CD14-positive monocyte (primary cell): ENCODE measurements around the gene HEMK1. TPM values are rescaled to one million over a fixed set of nuclear protein-coding genes. Genes with fewer than 3 reads are reported as not detected.

Experiments used
- DNase-seq, 3 donors: peaks; one replicate each; pipeline ENCODE4 v3.0.0-alpha.2; 2011 to 2022
- H2AFZ ChIP-seq: 2 replicates; pipeline ENCODE4 v1.6.0; 2012; ENCODE audit warnings: mild to moderate bottlenecking, low read depth, low read length, inconsistent platforms; ENCODE audit not compliant: insufficient read depth, poor library complexity, severe bottlenecking
- H3K27ac ChIP-seq, 2 donors: 1 replicate in 1 of 2; 2 replicates in 1 of 2; pipeline ENCODE4 v1.5.1; 2012 to 2013; ENCODE audit warnings: low read length in 2 of 2, control low read depth in 1 of 2, inconsistent platforms in 1 of 2, low read depth in 1 of 2, mild to moderate bottlenecking in 1 of 2
- H3K27me3 ChIP-seq, 2 donors: one replicate each; pipeline versions ENCODE4 v1.6.0 to v1.6.1; 2011 to 2013; ENCODE audit warnings: low read length in 2 of 2; ENCODE audit not compliant: control insufficient read depth in 2 of 2, insufficient read depth in 2 of 2
- H3K36me3 ChIP-seq, 2 donors: replicated peaks in 1 of 2; 1 replicate in 1 of 2; 2 replicates in 1 of 2; pipeline versions ENCODE4 v1.5.1 to v1.6.1; 2012 to 2013; ENCODE audit warnings: low read length in 2 of 2, control low read depth in 1 of 2, inconsistent platforms in 1 of 2, mild to moderate bottlenecking in 1 of 2; ENCODE audit not compliant: insufficient read depth in 2 of 2, control insufficient read depth in 1 of 2
- H3K4me1 ChIP-seq, 2 donors: 1 replicate in 1 of 2; 2 replicates in 1 of 2; pipeline versions ENCODE4 v1.5.1 to v1.6.1; 2012 to 2013; ENCODE audit warnings: low read length in 2 of 2, control low read depth in 1 of 2, inconsistent platforms in 1 of 2, mild to moderate bottlenecking in 1 of 2, moderate library complexity in 1 of 2; ENCODE audit not compliant: insufficient read depth in 2 of 2, control insufficient read depth in 1 of 2
- H3K4me2 ChIP-seq: replicated peaks from 2 replicates; pipeline ENCODE3; 2012; ENCODE audit warnings: low read length, moderate library complexity, mild to moderate bottlenecking; ENCODE audit not compliant: poor library complexity, severe bottlenecking; ENCODE audit errors: extremely low read depth
- H3K4me3 ChIP-seq, 3 experiments: fragments of 200-600 bp in 1 of 3; sonication (generic) in 1 of 3; replicated peaks in 1 of 3; 1 replicate in 2 of 3; 2 replicates in 1 of 3; pipeline ENCODE4 v1.5.1; 2011 to 2013; ENCODE audit warnings: low read length in 3 of 3, mild to moderate bottlenecking in 3 of 3, control low read depth in 2 of 3, low read depth in 2 of 3, inconsistent platforms in 1 of 3, moderate library complexity in 1 of 3
- H3K79me2 ChIP-seq: 2 replicates; pipeline ENCODE4 v1.6.0; 2012; ENCODE audit warnings: mild to moderate bottlenecking, control low read depth, inconsistent platforms, low read length, moderate library complexity; ENCODE audit not compliant: insufficient read depth
- H3K9ac ChIP-seq: 2 replicates; pipeline ENCODE4 v1.6.0; 2017; ENCODE audit warnings: low read length, mild to moderate bottlenecking; ENCODE audit not compliant: insufficient read depth, poor library complexity, severe bottlenecking
- H3K9me3 ChIP-seq, 2 donors: replicated peaks in 1 of 2; 1 replicate in 1 of 2; 2 replicates in 1 of 2; pipeline versions ENCODE4 v1.5.1 to v1.6.1; 2012 to 2013; ENCODE audit warnings: low read length in 2 of 2, control low read depth in 1 of 2; ENCODE audit not compliant: control insufficient read depth in 1 of 2, insufficient read depth in 1 of 2
- H4K20me1 ChIP-seq: 2 replicates; pipeline ENCODE4 v1.6.0; 2012; ENCODE audit warnings: mild to moderate bottlenecking, low read length, control low read depth, moderate library complexity; ENCODE audit not compliant: insufficient read depth
- H3K27ac Mint-ChIP-seq, 7 donors: one replicate each; pipeline ENCODE4 v1.8.0; 2020; ENCODE audit warnings: mild to moderate bottlenecking in 7 of 7, mixed read lengths in 7 of 7, moderate library complexity in 6 of 7, inconsistent platforms in 2 of 7
- H3K27me3 Mint-ChIP-seq, 3 donors: one replicate each; pipeline ENCODE4 v1.8.0; 2021 to 2022; ENCODE audit warnings: low read depth in 3 of 3, mild to moderate bottlenecking in 3 of 3, mixed read lengths in 3 of 3, moderate library complexity in 3 of 3, inconsistent platforms in 1 of 3
- H3K36me3 Mint-ChIP-seq, 2 donors: one replicate each; pipeline ENCODE4 v1.8.0; 2020; ENCODE audit warnings: mixed read lengths in 2 of 2, inconsistent platforms in 1 of 2, mild to moderate bottlenecking in 1 of 2
- H3K4me1 Mint-ChIP-seq: one replicate; pipeline ENCODE4 v1.8.0; 2020; ENCODE audit warnings: mild to moderate bottlenecking, mixed read lengths
- H3K4me3 Mint-ChIP-seq, 2 donors: one replicate each; pipeline ENCODE4 v1.8.0; 2020; ENCODE audit warnings: mild to moderate bottlenecking in 2 of 2, mixed read lengths in 2 of 2, moderate library complexity in 1 of 2
- H3K9me3 Mint-ChIP-seq, 7 donors: one replicate each; pipeline ENCODE4 v1.8.0; 2020 to 2022; ENCODE audit warnings: mixed read lengths in 7 of 7, mild to moderate bottlenecking in 6 of 7, moderate library complexity in 6 of 7, inconsistent platforms in 2 of 7
- CTCF ChIP-seq: fragments of 200-600 bp; IDR thresholded peaks from one replicate; pipeline ENCODE4 v1.8.0; 2022; ENCODE audit warnings: antibody characterized with exemption, mild to moderate bottlenecking
- WGBS: methylation state at CpG from one replicate; pipeline ENCODE4 v1.1.5; 2013; ENCODE audit warnings: missing lambda C conversion rate; ENCODE audit not compliant: insufficient coverage; 5-methylcytosine and 5-hydroxymethylcytosine counted together
- intact Hi-C, 2 donors: fragments of 100-400 bp; cut with micrococcal nuclease; formaldehyde crosslinking; loops; one replicate each; pipeline versions ENCODE4 v1.15.0 to v1.15.1; 2023
- polyA plus RNA-seq, 3 donors: library from polyadenylated mRNA; depleted of rRNA in 1 of 3; unstranded in 2 of 3; stranded (reverse) in 1 of 3; fragments of 300-500 nt in 2 of 3; fragments of >200 nt in 1 of 3; fragmentation: Illumina TruSeq in 2 of 3; gene quantifications; 1 replicate in 2 of 3; 2 replicates in 1 of 3; pipeline ENCODE4 v1.2.3, GENCODE V29; 2012 to 2021

Gene HEMK1
- polyA plus RNA-seq, 3 donors, result 10.1 to 14.0 (median 12.1) TPM

GRCh38 chr3:50592568-50592967 is 23.2 kb downstream of the HEMK1 start:
- peak overlapping the region; percentile 64 for H2AFZ ChIP-seq
- no peaks in the 10 kb centered on the region for H4K20me1 ChIP-seq
- peak; percentile 46 to 60 (median 57) for DNase-seq
- peak overlapping the region in 1 of 3 experiments; percentile 60 for H3K4me3 ChIP-seq
- H3K27me3 ChIP-seq, result no peaks in the 10 kb centered on the region
- H3K9me3 ChIP-seq, result no peaks in the 10 kb centered on the region
- peak overlapping the region; percentile 97 to 100 for H3K27ac ChIP-seq
- Mint-ChIP-seq H3K27me3 (peaks cover 0 to 2% (median 0%) of the 10 kb centered on the region in 3 donors), H3K9me3 (no peaks in the 10 kb centered on the region), H3K36me3 (peaks cover 1 to 4% of the 10 kb centered on the region in 2 donors), H3K4me3 (peak overlapping the region in 1 of 2 donors; percentile 84), H3K4me1 (peaks cover 60% of the 10 kb centered on the region), H3K27ac (peak overlapping the region; percentile 96 to 99 (median 98))
- 20% methylated on average over 1 of the region's 5 CpGs for WGBS
- no peaks in the 10 kb centered on the region for H3K36me3 ChIP-seq
- H3K79me2 ChIP-seq, result no peaks in the 10 kb centered on the region
- TF ChIP-seq CTCF, result no peak
- H3K4me1 ChIP-seq, result peaks cover 54 to 63% of the 10 kb centered on the region in 2 donors
- H3K9ac ChIP-seq, result peak overlapping the region; percentile 55
- intact Hi-C loops, result loop anchor here in 1 of 2 donors (2.0 kb wide), 1 partner anchor 16 kb away; no protein-coding TSS in a partner anchor
- peak overlapping the region; percentile 59 for H3K4me2 ChIP-seq

- peaks cover 52% of the 10 kb centered on the region for H3K4me1 Mint-ChIP-seq
- H3K36me3 Mint-ChIP-seq, result peaks cover 0 to 1% of the 10 kb centered on the region in 2 donors
Measured at GRCh38 chr3:50594253-50594785, 25.0 kb downstream of the HEMK1 start.

More at GRCh38 chr3:50594253-50594785, 25.0 kb downstream of the HEMK1 start:
- TF ChIP-seq CTCF, result no peak
- WGBS, result 43% methylated on average over 2 of the region's 2 CpGs
- H3K9me3 ChIP-seq, result no peaks in the 10 kb centered on the region
- H2AFZ ChIP-seq, result no peak overlapping the region
- H3K4me3 Mint-ChIP-seq, result no peak overlapping the region
- DNase-seq, result no peak
- H3K4me3 ChIP-seq, result no peak overlapping the region
- H3K9me3 Mint-ChIP-seq, result no peaks in the 10 kb centered on the region
- no peak overlapping the region for H3K9ac ChIP-seq
- H3K4me2 ChIP-seq, result no peak overlapping the region
- peaks cover 43 to 54% of the 10 kb centered on the region in 2 donors for H3K4me1 ChIP-seq
- H3K27me3 Mint-ChIP-seq, result peaks cover 0 to 2% (median 0%) of the 10 kb centered on the region in 3 donors
- no peak overlapping the region for H3K27ac ChIP-seq
- peak overlapping the region in 1 of 7 donors; percentile 99 for H3K27ac Mint-ChIP-seq
- intact Hi-C loops, result no loop called here
- H3K36me3 ChIP-seq, result no peaks in the 10 kb centered on the region
- H4K20me1 ChIP-seq, result no peaks in the 10 kb centered on the region
- no peaks in the 10 kb centered on the region for H3K27me3 ChIP-seq
- H3K79me2 ChIP-seq, result no peaks in the 10 kb centered on the region
